PFSK-1 (cell line): ENCODE data around the gene TEX22.

Experiments used
- POLR2AphosphoS5 ChIP-seq: IDR thresholded peaks from 2 replicates; pipeline ENCODE4 v1.6.1; 2012; ENCODE audit warnings: low read depth, mild to moderate bottlenecking, control low read depth, low read length, moderate library complexity
- REST ChIP-seq, 2 experiments: IDR thresholded peaks; 2 replicates each; pipeline versions ENCODE4 v1.6.1 to v1.8.0; 2011 to 2012; ENCODE audit warnings: low read depth in 2 of 2, low read length in 2 of 2, control low read depth in 1 of 2, inconsistent platforms in 1 of 2, mild to moderate bottlenecking in 1 of 2, moderate library complexity in 1 of 2; ENCODE audit not compliant: insufficient read depth in 1 of 2
- SIN3A ChIP-seq: IDR thresholded peaks from 2 replicates; pipeline ENCODE4 v1.6.1; 2012; ENCODE audit warnings: mild to moderate bottlenecking, low read length, moderate library complexity, borderline replicate concordance; ENCODE audit not compliant: insufficient read depth
- TAF1 ChIP-seq: IDR thresholded peaks from 2 replicates; pipeline ENCODE4 v1.6.1; 2012; ENCODE audit warnings: low read length, control low read depth, borderline replicate concordance; ENCODE audit not compliant: insufficient read depth

- TF ChIP-seq SIN3A (no peak), POLR2AphosphoS5 (no peak), TAF1 (no peak), REST (IDR thresholded peaks at IDR 0.05; ENCODE audit: insufficient read depth in 1 of 2, low read depth in 2 of 2, low read length in 2 of 2) (no peak)
These were observed 38.8 kb downstream of the TEX22 start for GRCh38 chr14:105436891-105437722.
